ENCODE measurements around the gene USP26.
"Not testable (repeated sequence)": the region's sequence is repeated elsewhere in the genome, so short reads cannot be mapped to it uniquely, and the experiment has no call there.

USP26 gene, protein sequence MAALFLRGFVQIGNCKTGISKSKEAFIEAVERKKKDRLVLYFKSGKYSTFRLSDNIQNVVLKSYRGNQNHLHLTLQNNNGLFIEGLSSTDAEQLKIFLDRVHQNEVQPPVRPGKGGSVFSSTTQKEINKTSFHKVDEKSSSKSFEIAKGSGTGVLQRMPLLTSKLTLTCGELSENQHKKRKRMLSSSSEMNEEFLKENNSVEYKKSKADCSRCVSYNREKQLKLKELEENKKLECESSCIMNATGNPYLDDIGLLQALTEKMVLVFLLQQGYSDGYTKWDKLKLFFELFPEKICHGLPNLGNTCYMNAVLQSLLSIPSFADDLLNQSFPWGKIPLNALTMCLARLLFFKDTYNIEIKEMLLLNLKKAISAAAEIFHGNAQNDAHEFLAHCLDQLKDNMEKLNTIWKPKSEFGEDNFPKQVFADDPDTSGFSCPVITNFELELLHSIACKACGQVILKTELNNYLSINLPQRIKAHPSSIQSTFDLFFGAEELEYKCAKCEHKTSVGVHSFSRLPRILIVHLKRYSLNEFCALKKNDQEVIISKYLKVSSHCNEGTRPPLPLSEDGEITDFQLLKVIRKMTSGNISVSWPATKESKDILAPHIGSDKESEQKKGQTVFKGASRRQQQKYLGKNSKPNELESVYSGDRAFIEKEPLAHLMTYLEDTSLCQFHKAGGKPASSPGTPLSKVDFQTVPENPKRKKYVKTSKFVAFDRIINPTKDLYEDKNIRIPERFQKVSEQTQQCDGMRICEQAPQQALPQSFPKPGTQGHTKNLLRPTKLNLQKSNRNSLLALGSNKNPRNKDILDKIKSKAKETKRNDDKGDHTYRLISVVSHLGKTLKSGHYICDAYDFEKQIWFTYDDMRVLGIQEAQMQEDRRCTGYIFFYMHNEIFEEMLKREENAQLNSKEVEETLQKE

GRCh38 chrX:133097031-133097430 is at the start of gene USP26:
TSS of gene USP26 (minus strand) at chrX:133097109. CDS start at chrX:133028220, 68,889 bp downstream.
- DNase-seq = no peak

- DNase-seq = no peak
Measured at GRCh38 chrX:133134282-133134681, 37.4 kb upstream of the USP26 start.

- DNase-seq = no peak
Measured at GRCh38 chrX:133120406-133120805, 23.5 kb upstream of the USP26 start.

DNA sequence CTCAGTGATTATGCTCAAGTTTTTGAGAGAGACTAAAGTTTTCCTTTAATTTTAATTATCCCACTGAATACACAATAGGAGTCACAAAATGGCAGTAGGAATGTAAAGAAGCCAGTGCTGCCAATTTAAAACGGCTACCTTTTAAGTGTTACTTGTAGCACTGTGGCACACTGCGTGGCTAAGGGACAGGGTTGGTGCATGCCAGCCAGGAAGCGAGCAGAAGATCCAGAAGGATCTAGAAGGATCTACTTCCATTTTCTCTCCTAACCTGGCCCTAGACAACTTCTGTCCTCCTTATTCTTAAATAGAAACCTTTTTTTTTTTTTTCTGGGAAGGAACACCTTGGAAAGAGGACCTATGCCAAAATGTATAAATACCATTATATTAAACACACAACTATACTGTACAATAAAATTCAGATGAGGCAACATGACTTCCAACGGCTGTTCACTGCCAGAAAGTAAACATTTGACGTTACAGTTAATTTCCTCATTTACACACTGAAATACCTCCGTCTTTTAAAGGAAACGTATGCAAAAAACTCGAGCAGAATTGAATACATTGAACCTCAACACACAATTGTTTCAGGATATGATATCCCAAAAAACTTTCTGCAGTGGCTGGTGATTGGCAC is 2.7 kb downstream of the USP26 start:
- DNase-seq = no peak

- DNase-seq = no peak
Measured at GRCh38 chrX:133090236-133090809, 6.6 kb downstream of the USP26 start.

- DNase-seq = no peak
Measured at GRCh38 chrX:133089411-133089810, 7.5 kb downstream of the USP26 start.

DNA sequence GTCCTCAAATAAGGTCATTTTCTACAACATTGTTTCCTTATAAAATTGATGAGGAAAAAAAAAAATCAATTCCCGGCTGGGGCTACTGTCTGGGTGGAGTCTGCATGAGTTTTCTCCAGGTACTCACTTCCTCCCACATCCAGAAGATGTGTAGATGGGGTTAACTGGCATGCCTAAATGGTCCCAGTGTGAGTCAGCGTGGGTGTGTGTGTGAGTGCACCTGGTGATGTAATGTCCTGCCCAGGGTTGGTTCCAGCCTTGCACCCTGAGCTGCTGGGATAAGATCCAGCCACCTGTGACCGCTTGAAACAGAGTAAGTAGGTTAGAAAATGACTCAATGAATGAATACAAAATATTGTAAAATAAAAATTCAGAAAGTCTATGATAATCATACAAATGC is 11.1 kb downstream of the USP26 start:
- no peak for DNase-seq

DNA sequence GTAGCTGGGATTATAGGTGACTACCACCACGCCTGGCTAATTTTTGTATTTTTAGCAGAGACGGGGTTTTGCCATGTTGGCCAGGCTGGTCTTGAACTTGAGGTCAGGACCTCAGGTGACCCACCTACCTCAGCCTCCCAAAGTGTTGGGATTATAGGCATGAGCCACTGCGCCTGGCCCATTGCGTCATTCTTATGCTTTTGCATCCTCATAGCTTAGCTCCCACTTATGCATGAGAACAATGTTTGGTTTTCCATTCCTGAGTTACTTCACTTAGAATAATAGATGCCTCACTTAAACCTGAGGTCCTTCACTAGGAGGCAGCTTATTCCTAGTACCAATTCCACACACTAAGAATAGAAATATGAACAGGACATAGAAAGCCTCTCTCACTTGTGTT is 11.9 kb downstream of the USP26 start:
- DNase-seq = not testable (repeated sequence)

DNA sequence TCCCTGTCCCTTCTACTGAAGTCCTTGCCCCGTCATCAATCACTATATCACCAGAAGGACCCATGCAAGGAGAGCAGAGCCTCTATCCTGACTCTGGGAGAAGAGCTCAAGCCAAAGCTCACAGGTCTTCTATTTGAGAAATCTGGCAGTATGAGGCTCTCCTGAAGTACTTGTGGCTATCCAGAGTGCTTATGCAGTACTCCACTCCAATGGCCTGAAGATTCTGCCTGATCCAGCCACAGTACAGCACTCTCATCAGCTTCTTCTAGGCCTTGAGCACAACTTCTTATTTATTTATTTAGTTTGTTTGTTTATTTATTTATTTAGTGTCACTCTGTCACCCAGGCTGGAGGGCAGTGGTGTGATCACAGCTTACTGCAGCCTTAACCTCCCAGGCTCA is 13.0 kb downstream of the USP26 start:
- DNase-seq = no peak

- DNase-seq = no peak
Measured at GRCh38 chrX:133081990-133082389, 14.9 kb downstream of the USP26 start.

DNA sequence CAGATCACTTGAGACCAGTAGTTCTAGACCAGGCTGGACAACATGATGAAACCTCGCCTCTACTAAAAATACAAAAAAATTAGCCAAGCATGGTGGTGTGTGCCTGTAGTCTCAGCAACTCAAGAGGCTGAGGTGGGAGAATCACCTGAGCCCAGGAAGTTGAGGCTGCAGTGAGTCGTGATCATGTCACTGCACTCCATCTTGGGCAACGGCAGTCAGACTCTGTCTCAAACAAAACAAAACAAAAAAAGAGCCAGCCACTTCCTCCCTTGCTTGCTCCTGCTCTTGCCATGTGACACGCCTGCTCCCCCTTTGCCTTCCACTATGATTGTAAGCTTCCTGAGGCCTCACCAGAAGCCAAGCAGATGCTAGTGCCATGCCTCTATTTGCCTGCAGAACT is 19.1 kb downstream of the USP26 start:
- DNase-seq = not testable (repeated sequence)

DNA sequence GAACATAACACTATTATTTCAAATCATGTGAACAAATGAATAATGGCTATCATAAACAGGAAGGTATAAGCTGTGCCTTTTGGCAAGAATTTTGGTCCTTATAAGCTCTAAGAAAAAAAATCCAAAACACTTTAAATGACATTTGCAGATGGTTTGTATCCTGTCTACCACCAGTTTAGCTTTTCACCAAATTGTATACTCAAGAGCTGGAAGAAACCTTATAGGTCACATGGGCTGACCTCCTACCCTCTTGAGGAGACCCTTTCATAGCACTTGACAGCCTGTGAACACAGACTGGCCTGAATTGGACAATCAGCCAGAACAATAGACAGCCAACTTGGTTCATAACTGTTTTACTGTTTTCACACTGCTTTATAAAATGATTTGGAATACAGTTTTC is 24.3 kb downstream of the USP26 start:
- no peak for DNase-seq

- DNase-seq = no peak
Measured at GRCh38 chrX:133068461-133068860, 28.4 kb downstream of the USP26 start.

DNA sequence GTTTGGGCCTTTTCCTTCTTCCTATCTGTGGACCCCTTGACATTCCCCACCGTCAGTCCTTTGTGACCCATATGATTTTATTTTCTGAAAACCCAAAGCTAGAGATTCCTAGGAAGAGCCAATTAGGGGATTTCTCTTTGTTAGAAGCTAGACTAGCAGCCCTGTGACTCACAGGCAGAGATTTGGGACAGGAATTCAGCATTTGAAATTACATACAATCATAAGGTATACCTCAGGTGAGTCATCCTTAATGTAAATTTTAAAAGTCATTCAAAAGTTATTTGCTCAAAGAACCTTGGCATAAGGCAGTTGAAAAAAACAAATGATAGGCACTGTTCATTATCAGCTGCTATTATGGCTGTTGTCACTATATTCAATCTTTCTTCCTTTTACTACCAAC is 40.6 kb downstream of the USP26 start:
- no peak for DNase-seq

- no peak for DNase-seq
Measured at GRCh38 chrX:133054761-133055405, 42.0 kb downstream of the USP26 start.

DNA sequence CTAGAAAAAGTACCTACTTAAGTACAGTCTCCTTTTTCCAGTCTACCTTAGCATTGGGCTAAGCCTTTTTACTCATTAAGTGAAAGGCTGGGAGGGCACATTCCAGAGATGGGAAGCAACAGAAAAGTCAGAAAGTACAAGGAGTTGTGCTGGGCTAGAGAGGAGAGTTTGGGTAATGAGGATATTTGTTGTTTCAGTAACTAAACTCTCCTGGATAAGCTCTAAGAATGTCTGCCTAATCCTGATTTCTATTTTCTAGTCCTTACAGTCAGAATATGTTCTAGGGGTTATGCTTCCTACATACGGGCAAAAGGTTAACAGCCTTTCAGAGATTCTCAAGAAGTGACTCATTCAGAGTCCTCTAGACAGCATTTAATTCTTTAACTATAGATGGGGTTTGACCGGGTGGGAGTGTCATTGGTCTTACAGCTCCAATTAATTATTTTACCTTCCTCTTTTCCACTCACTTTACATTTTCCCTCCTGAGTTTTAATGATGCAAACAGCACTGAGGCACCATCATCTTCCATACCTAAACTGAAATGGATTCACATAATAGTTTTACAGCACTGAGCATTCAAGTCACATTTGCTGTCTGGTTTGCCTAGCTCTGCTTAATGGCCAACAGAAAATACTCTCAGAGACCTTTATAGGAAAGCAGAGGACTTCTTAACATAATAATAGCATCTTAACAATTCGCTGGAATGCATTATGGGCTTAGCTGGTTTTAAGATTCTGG is 42.9 kb downstream of the USP26 start:
- no peak for DNase-seq

GRCh38 chrX:133048751-133049150 is 48.2 kb downstream of the USP26 start:
- DNase-seq = no peak

- DNase-seq = no peak
Measured at GRCh38 chrX:133046601-133047000, 50.3 kb downstream of the USP26 start.

DNA sequence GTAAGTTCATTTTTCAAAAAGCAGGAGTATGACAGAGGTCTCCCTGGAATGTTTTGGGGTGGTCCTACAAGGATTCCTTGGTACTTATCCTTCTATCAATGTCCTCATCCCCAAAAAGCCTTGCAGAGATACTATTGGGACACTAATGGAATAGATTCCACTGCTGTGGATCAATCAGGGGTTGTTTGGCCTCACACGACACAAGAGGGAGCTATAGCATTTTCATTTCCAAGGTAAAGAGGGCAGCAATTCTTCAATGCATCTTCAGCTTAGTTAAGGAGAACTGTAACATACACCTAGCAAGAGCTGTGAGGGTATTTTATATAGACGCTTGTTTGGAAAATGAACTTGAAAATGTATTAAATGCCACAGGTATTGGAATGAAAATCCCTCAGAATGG is 50.9 kb downstream of the USP26 start:
- DNase-seq = no peak

- DNase-seq = not testable (repeated sequence)
Measured at GRCh38 chrX:133044145-133044786, 52.6 kb downstream of the USP26 start.

DNA sequence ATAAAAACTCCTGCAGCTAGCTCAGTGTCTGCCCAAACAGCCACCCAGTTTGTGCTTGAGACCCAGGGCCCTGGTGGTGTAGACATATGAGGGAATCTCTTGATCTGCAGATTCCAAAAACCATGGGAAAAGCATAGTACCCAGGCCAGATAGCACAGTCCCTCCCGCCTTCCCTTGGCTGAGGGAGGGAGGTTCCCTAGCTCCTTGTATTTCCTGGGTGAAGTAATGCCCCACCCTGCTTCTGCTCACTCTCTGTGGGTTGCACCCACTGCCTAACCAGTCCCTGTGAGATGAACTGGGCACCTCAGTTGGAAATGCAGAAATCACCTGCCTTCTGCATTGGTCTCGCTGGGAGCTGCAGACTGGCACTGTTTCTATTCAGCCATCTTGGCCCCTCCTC is 54.6 kb downstream of the USP26 start:
- DNase-seq = no peak

Measured in NCI-H2107 (cell line).